DMS79 (cell line): ENCODE results near the gene KRTAP10-11.
"Not testable (repeated sequence)": the region's sequence is repeated elsewhere in the genome, so short reads cannot be mapped to it uniquely, and the experiment has no call there.

Experiments
- DNase-seq: peaks from one replicate; lab custom pipeline; 2025; lab: John Stamatoyannopoulos, UW

KRTAP10-11 gene

GRCh38 chr21:44664691-44665090 lies 18.5 kb downstream of the KRTAP10-11 start:
- no peak for DNase-seq

GRCh38 chr21:44666401-44667320 lies 20.4 kb downstream of the KRTAP10-11 start, which contains the start of gene KRTAP12-2:
TSS of gene KRTAP12-2 (minus strand) at chr21:44666927. CDS start at chr21:44666886, 41 bp downstream.
- peak; percentile 67 for DNase-seq

- no peak for DNase-seq
Observed at GRCh38 chr21:44667612-44668011, 21.4 kb downstream of the KRTAP10-11 start.

GRCh38 chr21:44670642-44671432 lies 24.6 kb downstream of the KRTAP10-11 start:
- no peak for DNase-seq

GRCh38 chr21:44671911-44672310 lies 25.7 kb downstream of the KRTAP10-11 start:
- DNase-seq: no peak

GRCh38 chr21:44677881-44678280 lies 31.7 kb downstream of the KRTAP10-11 start:
- DNase-seq: no peak

- DNase-seq: no peak
Observed at GRCh38 chr21:44681152-44681551, 34.9 kb downstream of the KRTAP10-11 start.

- DNase-seq: peak; percentile 93
Observed at GRCh38 chr21:44681861-44682579, 35.8 kb downstream of the KRTAP10-11 start, which contains the start of gene KRTAP12-1. TSS of gene KRTAP12-1 (minus strand) at chr21:44682163. CDS start at chr21:44682123, 40 bp downstream.

GRCh38 chr21:44682580-44683151 lies 36.5 kb downstream of the KRTAP10-11 start:
- DNase-seq: no peak

GRCh38 chr21:44684077-44684476 lies 37.9 kb downstream of the KRTAP10-11 start:
- no peak for DNase-seq

GRCh38 chr21:44684483-44684882 lies 38.3 kb downstream of the KRTAP10-11 start:
- no peak for DNase-seq

- not testable (repeated sequence) for DNase-seq
Observed at GRCh38 chr21:44685050-44685449, 38.8 kb downstream of the KRTAP10-11 start.

GRCh38 chr21:44686000-44686781 lies 40.0 kb downstream of the KRTAP10-11 start:
- DNase-seq: no peak

- DNase-seq: no peak
Observed at GRCh38 chr21:44686843-44687561, 40.8 kb downstream of the KRTAP10-11 start.

- peak; percentile 38 for DNase-seq
Observed at GRCh38 chr21:44687671-44688070, 41.5 kb downstream of the KRTAP10-11 start.

GRCh38 chr21:44689740-44690139 lies 43.5 kb downstream of the KRTAP10-11 start:
- not testable (repeated sequence) for DNase-seq

- DNase-seq: no peak
Observed at GRCh38 chr21:44691686-44692085, 45.5 kb downstream of the KRTAP10-11 start.

- DNase-seq: no peak
Observed at GRCh38 chr21:44692798-44693512, 46.7 kb downstream of the KRTAP10-11 start.

- no peak for DNase-seq
Observed at GRCh38 chr21:44694776-44695175, 48.6 kb downstream of the KRTAP10-11 start.
